K562 (cell line): ENCODE measurements around the gene CEP43. TPM values are rescaled to one million over a fixed set of nuclear protein-coding genes. Genes with fewer than 3 reads are reported as not detected.

Source experiments
- ADNP ChIP-seq: fragments of 200-800 bp; sonication (Bioruptor generic); IDR thresholded peaks from 2 replicates; pipeline ENCODE4 v1.6.1; 2016; ENCODE audit warnings: missing genetic modification characterization, missing compliant biosample characterization
- GATAD2A ChIP-seq: fragments of 450-650 bp; IDR thresholded peaks from 2 replicates; pipeline ENCODE4 v1.6.1; 2017
- HMGN3 ChIP-seq: IDR thresholded peaks from 2 replicates; pipeline ENCODE4 v1.6.1; 2011; ENCODE audit warnings: borderline replicate concordance, low read depth, mild to moderate bottlenecking, mixed read lengths, low read length; ENCODE audit not compliant: insufficient read length; ENCODE audit errors: extremely low read depth
- KAT7 ChIP-seq: sonication (generic); formaldehyde crosslinking; IDR thresholded peaks from 2 replicates; pipeline ENCODE4 v1.8.0; 2022; ENCODE audit warnings: missing genetic modification reagents, mild to moderate bottlenecking, borderline replicate concordance
- RAD51 ChIP-seq: fragments of 450-650 bp; IDR thresholded peaks from 2 replicates; pipeline ENCODE4 v1.7.1; 2016; ENCODE audit warnings: low read depth, mild to moderate bottlenecking, borderline replicate concordance
- RB1 ChIP-seq: fragments of 450-650 bp; IDR thresholded peaks from 2 replicates; pipeline ENCODE4 v1.6.1; 2017; ENCODE audit warnings: low read depth, mild to moderate bottlenecking
- SAP30 ChIP-seq: fragments of 200-600 bp; sonication (generic); IDR thresholded peaks from 2 replicates; pipeline ENCODE4 v1.6.1; 2012; ENCODE audit warnings: borderline replicate concordance, low read depth, mild to moderate bottlenecking, moderate library complexity, low read length, control low read depth, inconsistent platforms; ENCODE audit not compliant: insufficient read depth, poor library complexity, severe bottlenecking
- SRSF3 ChIP-seq: fragments of 200-400 bp; formaldehyde crosslinking; IDR thresholded peaks from 2 replicates; pipeline ENCODE4 v1.6.1; 2016; ENCODE audit warnings: mild to moderate bottlenecking, low read length, moderate library complexity; ENCODE audit not compliant: insufficient read depth
- ZNF174 ChIP-seq: fragments of 250-450 bp; sonication (Bioruptor Pico); IDR thresholded peaks from 2 replicates; pipeline ENCODE4 v1.4.0; 2020; ENCODE audit warnings: mild to moderate bottlenecking
- ZNF239 ChIP-seq: fragments of 250-450 bp; sonication (Bioruptor Pico); IDR thresholded peaks from 2 replicates; pipeline ENCODE4 v1.4.0; 2020; ENCODE audit warnings: mild to moderate bottlenecking
- ZNF699 ChIP-seq: fragments of 250-450 bp; sonication (Bioruptor Pico); IDR thresholded peaks from 2 replicates; pipeline ENCODE4 v1.8.0; 2021; ENCODE audit warnings: mild to moderate bottlenecking, moderate library complexity; ENCODE audit not compliant: insufficient replicate concordance
- ZNF780A ChIP-seq: fragments of 250-450 bp; sonication (Bioruptor Pico); IDR thresholded peaks from 2 replicates; pipeline ENCODE4 v1.5.0; 2021; ENCODE audit warnings: mild to moderate bottlenecking
- polyA plus RNA-seq, 8 experiments: library from polyadenylated mRNA; depleted of rRNA in 4 of 8; stranded (reverse) in 5 of 8; unstranded in 3 of 8; fragments of >200 nt; fragmentation: Nextera tagmentation in 2 of 8; fragmentation: Illumina TruSeq in 1 of 8; extraction: Ambion mirVana in 2 of 8; extraction: Trizol in 1 of 8; gene quantifications; 2 replicates each; pipeline versions ENCODE4 v1.2.1 to v1.2.3, GENCODE V29; 2011 to 2014; ENCODE audit warnings: inconsistent platforms in 1 of 8, missing spikeins in 1 of 8
- total RNA-seq, 7 experiments: library from RNA; depleted of rRNA in 6 of 7; stranded (reverse); fragments of >200 nt in 6 of 7; fragmentation: Illumina TruSeq in 2 of 7; extraction: Trizol in 2 of 7; gene quantifications; 2 replicates each; pipeline versions ENCODE4 v1.2.1 to v1.2.3, GENCODE V29; 2011 to 2021; ENCODE audit warnings: low replicate concordance in 1 of 7
- TF ChIP-seq, protein P1 (sequence below): sonication (generic); formaldehyde crosslinking; IDR thresholded peaks from 2 replicates; pipeline ENCODE4 v1.8.0; 2022; ENCODE audit warnings: mild to moderate bottlenecking, missing genetic modification reagents
- TF ChIP-seq, protein P2 (sequence below): sonication (generic); formaldehyde crosslinking; IDR thresholded peaks from 2 replicates; pipeline ENCODE4 v1.4.0; 2020; ENCODE audit warnings: mild to moderate bottlenecking, missing genetic modification reagents
- TF ChIP-seq, protein P3 (sequence below): IDR thresholded peaks from 2 replicates; pipeline ENCODE4 v1.6.1; 2011; ENCODE audit warnings: borderline replicate concordance, low read depth, mild to moderate bottlenecking, moderate library complexity, low read length; ENCODE audit not compliant: insufficient read depth, poor library complexity, severe bottlenecking
- TF ChIP-seq, protein P4 (sequence below): fragments of 450-650 bp; IDR thresholded peaks from 2 replicates; pipeline ENCODE4 v1.7.1; 2018; ENCODE audit warnings: mild to moderate bottlenecking, low read depth; ENCODE audit not compliant: partially characterized antibody

CEP43 gene
- total and polyA plus RNA-seq, 9 of the 15 experiments (the other 6 are each of a cell fraction or from before 2014, with no cell fraction given), result 15.2 to 55.7 (median 47.4) TPM

DNA sequence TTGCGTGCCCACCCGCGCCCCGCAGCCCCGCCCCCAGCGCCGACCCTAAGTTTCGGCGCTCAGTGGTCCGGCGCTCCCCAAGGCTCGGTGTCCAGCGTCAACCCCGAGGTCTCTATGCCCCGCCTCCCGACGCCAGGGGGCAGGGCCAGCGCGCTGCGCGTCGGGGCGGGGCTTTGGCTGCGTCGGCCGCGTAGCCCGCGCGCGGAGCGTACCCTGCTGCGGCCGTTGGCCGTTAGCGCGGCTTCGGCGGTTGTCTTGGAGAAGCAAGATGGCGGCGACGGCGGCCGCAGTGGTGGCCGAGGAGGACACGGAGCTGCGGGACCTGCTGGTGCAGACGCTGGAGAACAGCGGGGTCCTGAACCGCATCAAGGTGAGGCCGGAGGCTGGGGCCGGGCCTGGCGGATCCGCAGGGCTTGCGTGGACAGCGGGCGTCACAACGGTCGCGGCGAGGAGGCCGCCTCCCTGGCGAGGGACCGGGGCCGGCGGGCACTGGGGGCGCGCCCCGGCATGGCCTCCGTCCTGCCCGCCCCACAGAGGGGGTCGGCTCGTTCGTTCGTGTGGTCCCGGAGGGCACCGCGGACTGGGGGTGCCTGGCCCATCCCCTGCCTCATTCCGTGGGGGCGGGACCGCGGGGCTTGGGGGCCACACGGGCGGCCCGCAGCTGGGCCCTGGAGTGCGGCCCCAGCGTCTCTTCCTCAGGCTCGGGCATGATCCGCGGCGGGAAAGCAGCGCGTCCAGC, at the start of gene CEP43 (continued):
- TF ChIP-seq SAP30 (peak; percentile 95), ZNF699 (CRISPR knock-in tag) (no peak), ZNF174 (no peak), GATAD2A (no peak), RAD51 (no peak), KAT7 (peak; percentile 81; the same call in 1 of the 2 replicates), ZNF239 (CRISPR knock-in tag) (no peak), ZNF780A (no peak), SRSF3 (no peak), RB1 (peak; percentile 44), ADNP (no peak), HMGN3 (peak; percentile 45)
- TF ChIP-seq, protein P1, sequence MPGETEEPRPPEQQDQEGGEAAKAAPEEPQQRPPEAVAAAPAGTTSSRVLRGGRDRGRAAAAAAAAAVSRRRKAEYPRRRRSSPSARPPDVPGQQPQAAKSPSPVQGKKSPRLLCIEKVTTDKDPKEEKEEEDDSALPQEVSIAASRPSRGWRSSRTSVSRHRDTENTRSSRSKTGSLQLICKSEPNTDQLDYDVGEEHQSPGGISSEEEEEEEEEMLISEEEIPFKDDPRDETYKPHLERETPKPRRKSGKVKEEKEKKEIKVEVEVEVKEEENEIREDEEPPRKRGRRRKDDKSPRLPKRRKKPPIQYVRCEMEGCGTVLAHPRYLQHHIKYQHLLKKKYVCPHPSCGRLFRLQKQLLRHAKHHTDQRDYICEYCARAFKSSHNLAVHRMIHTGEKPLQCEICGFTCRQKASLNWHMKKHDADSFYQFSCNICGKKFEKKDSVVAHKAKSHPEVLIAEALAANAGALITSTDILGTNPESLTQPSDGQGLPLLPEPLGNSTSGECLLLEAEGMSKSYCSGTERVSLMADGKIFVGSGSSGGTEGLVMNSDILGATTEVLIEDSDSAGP (CRISPR knock-in tag), result no peak
- TF ChIP-seq, protein P2, sequence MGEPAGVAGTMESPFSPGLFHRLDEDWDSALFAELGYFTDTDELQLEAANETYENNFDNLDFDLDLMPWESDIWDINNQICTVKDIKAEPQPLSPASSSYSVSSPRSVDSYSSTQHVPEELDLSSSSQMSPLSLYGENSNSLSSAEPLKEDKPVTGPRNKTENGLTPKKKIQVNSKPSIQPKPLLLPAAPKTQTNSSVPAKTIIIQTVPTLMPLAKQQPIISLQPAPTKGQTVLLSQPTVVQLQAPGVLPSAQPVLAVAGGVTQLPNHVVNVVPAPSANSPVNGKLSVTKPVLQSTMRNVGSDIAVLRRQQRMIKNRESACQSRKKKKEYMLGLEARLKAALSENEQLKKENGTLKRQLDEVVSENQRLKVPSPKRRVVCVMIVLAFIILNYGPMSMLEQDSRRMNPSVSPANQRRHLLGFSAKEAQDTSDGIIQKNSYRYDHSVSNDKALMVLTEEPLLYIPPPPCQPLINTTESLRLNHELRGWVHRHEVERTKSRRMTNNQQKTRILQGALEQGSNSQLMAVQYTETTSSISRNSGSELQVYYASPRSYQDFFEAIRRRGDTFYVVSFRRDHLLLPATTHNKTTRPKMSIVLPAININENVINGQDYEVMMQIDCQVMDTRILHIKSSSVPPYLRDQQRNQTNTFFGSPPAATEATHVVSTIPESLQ (CRISPR knock-in tag), result peak; percentile 7; the same call in 1 of the 2 replicates
- TF ChIP-seq, protein P3, sequence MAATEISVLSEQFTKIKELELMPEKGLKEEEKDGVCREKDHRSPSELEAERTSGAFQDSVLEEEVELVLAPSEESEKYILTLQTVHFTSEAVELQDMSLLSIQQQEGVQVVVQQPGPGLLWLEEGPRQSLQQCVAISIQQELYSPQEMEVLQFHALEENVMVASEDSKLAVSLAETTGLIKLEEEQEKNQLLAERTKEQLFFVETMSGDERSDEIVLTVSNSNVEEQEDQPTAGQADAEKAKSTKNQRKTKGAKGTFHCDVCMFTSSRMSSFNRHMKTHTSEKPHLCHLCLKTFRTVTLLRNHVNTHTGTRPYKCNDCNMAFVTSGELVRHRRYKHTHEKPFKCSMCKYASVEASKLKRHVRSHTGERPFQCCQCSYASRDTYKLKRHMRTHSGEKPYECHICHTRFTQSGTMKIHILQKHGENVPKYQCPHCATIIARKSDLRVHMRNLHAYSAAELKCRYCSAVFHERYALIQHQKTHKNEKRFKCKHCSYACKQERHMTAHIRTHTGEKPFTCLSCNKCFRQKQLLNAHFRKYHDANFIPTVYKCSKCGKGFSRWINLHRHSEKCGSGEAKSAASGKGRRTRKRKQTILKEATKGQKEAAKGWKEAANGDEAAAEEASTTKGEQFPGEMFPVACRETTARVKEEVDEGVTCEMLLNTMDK, result no peak
- TF ChIP-seq, protein P4, sequence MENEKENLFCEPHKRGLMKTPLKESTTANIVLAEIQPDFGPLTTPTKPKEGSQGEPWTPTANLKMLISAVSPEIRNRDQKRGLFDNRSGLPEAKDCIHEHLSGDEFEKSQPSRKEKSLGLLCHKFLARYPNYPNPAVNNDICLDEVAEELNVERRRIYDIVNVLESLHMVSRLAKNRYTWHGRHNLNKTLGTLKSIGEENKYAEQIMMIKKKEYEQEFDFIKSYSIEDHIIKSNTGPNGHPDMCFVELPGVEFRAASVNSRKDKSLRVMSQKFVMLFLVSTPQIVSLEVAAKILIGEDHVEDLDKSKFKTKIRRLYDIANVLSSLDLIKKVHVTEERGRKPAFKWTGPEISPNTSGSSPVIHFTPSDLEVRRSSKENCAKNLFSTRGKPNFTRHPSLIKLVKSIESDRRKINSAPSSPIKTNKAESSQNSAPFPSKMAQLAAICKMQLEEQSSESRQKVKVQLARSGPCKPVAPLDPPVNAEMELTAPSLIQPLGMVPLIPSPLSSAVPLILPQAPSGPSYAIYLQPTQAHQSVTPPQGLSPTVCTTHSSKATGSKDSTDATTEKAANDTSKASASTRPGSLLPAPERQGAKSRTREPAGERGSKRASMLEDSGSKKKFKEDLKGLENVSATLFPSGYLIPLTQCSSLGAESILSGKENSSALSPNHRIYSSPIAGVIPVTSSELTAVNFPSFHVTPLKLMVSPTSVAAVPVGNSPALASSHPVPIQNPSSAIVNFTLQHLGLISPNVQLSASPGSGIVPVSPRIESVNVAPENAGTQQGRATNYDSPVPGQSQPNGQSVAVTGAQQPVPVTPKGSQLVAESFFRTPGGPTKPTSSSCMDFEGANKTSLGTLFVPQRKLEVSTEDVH, result no peak
